Hepatocyte (in vitro differentiated cells): ENCODE results near the gene DNMT1. TPM values are rescaled to one million over a fixed set of nuclear protein-coding genes. Genes with fewer than 3 reads are reported as not detected.

Experiments
- DNase-seq: peaks from one replicate; pipeline ENCODE4 v3.0.0-alpha.2; 2016; ENCODE audit warnings: low spot score
- H2AFZ ChIP-seq: fragments of 200-600 bp; sonication (generic); 2 replicates; pipeline ENCODE4 v1.6.0; 2016; ENCODE audit warnings: antibody characterized with exemption, mild to moderate bottlenecking
- H3K27ac ChIP-seq: fragments of 200-600 bp; sonication (generic); 2 replicates; pipeline ENCODE4 v1.5.1; 2016; ENCODE audit warnings: mild to moderate bottlenecking
- H3K27me3 ChIP-seq: fragments of 200-600 bp; sonication (generic); 2 replicates; pipeline ENCODE4 v1.6.1; 2016
- H3K36me3 ChIP-seq: fragments of 200-600 bp; sonication (generic); replicated peaks from 2 replicates; pipeline ENCODE4 v1.5.1; 2016; ENCODE audit warnings: low read depth; ENCODE audit not compliant: insufficient read depth
- H3K4me1 ChIP-seq: fragments of 200-600 bp; sonication (generic); 2 replicates; pipeline ENCODE4 v1.5.1; 2016; ENCODE audit warnings: mild to moderate bottlenecking, moderate library complexity; ENCODE audit not compliant: insufficient read depth
- H3K4me2 ChIP-seq: fragments of 200-600 bp; sonication (generic); 2 replicates; pipeline ENCODE4 v1.6.0; 2016
- H3K4me3 ChIP-seq: fragments of 200-600 bp; sonication (generic); 2 replicates; pipeline ENCODE4 v1.5.1; 2016; ENCODE audit warnings: mild to moderate bottlenecking
- H3K79me2 ChIP-seq: fragments of 200-600 bp; sonication (generic); 2 replicates; pipeline ENCODE4 v1.6.0; 2017; ENCODE audit warnings: mild to moderate bottlenecking
- H3K9me2 ChIP-seq: fragments of 200-600 bp; sonication (generic); replicated peaks from 2 replicates; pipeline ENCODE4 v1.6.0; 2017; ENCODE audit warnings: mild to moderate bottlenecking; ENCODE audit not compliant: insufficient read depth
- H3K9me3 ChIP-seq: fragments of 200-600 bp; sonication (generic); 2 replicates; pipeline ENCODE4 v1.5.1; 2016; ENCODE audit warnings: low read depth, mild to moderate bottlenecking
- H4K20me1 ChIP-seq: fragments of 200-600 bp; sonication (generic); 2 replicates; pipeline ENCODE4 v1.6.0; 2016; ENCODE audit warnings: mild to moderate bottlenecking; ENCODE audit not compliant: insufficient read depth, poor library complexity, severe bottlenecking
- CTCF ChIP-seq: fragments of 200-600 bp; sonication (generic); IDR thresholded peaks from 2 replicates; pipeline ENCODE4 v1.5.1; 2016; ENCODE audit warnings: antibody characterized with exemption, mild to moderate bottlenecking; ENCODE audit not compliant: poor library complexity
- EZH2 ChIP-seq: fragments of 200-600 bp; sonication (generic); IDR thresholded peaks from 2 replicates; pipeline ENCODE4 v1.6.1; 2016; ENCODE audit warnings: antibody characterized with exemption, mild to moderate bottlenecking, borderline replicate concordance
- EZH2phosphoT487 ChIP-seq: fragments of 200-600 bp; sonication (generic); IDR thresholded peaks from one replicate; pipeline ENCODE4 v1.6.1; 2018; ENCODE audit warnings: antibody characterized with exemption, mild to moderate bottlenecking, low read depth, moderate library complexity; ENCODE audit not compliant: unreplicated experiment, severe bottlenecking
- WGBS: methylation state at CpG from one replicate; pipeline ENCODE4 v1.1.6; 2016; ENCODE audit warnings: low lambda C conversion rate; ENCODE audit errors: missing lambda C conversion rate; 5-methylcytosine and 5-hydroxymethylcytosine counted together
- polyA plus RNA-seq: library from polyadenylated mRNA; unstranded; fragments of >200 nt; fragmentation: Nextera tagmentation; extraction: Ambion mirVana; gene quantifications from 2 replicates; pipeline ENCODE4 v1.2.1, GENCODE V29; 2016
- total RNA-seq: library from RNA; depleted of rRNA; stranded (reverse); fragments of >200 nt; gene quantifications from 2 replicates; pipeline ENCODE4 v1.2.3, GENCODE V29; 2014

Gene DNMT1
- total and polyA plus RNA-seq, 2 experiments from 2014 or later, result 55.2 to 63.5 TPM

GRCh38 chr19:10139952-10140351 lies 54.8 kb downstream of the DNMT1 start:
- Histone ChIP-seq H3K79me2 (no peaks in the 10 kb centered on the region), H3K9me2 (no peaks in the 10 kb centered on the region), H4K20me1 (no peaks in the 10 kb centered on the region), H3K4me3 (no peak overlapping the region), H3K27me3 (no peaks in the 10 kb centered on the region), H3K9me3 (no peaks in the 10 kb centered on the region), H3K4me1 (no peaks in the 10 kb centered on the region), H3K36me3 (no peaks in the 10 kb centered on the region), H3K27ac (no peak overlapping the region), H2AFZ (no peak overlapping the region), H3K4me2 (no peak overlapping the region)
- TF ChIP-seq EZH2phosphoT487 (no peak), CTCF (no peak), EZH2 (no peak)
- WGBS, result 98% methylated on average over 23 of the region's 23 CpGs
- no peak for DNase-seq

DNA sequence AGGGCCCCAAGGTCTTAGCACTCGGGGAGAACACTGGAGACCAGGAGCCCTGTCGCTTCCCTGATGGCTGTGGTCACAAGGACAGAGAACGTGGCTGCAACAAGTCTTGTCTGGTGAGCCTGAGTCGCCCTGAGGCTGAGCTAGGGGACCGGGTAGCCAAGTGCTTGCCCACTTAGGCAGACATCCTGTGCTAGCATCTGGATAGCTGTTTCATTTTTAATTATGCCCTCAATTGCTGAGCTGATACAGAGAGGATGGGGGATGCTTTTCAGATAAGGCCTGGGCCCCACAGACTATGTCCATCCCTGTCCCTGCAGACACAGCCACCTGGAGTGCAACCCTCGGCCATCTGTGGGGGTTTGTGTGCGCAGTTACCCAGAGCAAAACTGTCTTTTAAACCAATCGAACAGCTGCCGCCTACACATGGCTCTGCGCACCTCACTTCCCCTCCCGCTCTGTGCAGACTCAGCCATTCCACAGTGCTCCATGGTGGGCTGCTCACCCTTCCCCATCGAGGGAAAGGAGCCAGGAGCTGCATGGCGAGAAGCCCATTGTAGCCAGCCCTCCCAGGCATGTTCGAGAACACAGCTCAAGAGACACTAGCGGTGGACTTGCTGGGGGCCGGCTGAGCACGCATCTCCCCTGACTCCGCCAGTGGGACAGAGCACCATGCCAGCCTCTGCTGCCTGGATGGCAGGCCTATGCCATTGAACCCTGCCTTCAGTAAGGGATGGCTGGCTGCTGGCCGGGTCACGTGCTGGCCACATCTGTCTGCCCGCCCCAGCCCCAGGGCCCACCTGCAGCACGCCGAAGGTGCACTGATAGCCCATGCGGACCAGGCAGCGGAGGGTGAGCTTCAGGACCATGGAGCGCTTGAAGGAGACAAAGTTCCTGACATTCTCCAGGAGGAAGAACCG lies 55.6 kb downstream of the DNMT1 start:
- WGBS, result 95% methylated on average over 27 of the region's 27 CpGs
- Histone ChIP-seq H3K4me1 (no peaks in the 10 kb centered on the region), H3K36me3 (no peaks in the 10 kb centered on the region), H2AFZ (no peak overlapping the region), H3K27ac (no peak overlapping the region), H4K20me1 (no peaks in the 10 kb centered on the region), H3K9me2 (no peaks in the 10 kb centered on the region), H3K27me3 (no peaks in the 10 kb centered on the region), H3K4me3 (no peak overlapping the region), H3K9me3 (no peaks in the 10 kb centered on the region), H3K79me2 (no peaks in the 10 kb centered on the region), H3K4me2 (no peak overlapping the region)
- TF ChIP-seq EZH2phosphoT487, result no peak
- no peak for TF ChIP-seq CTCF
- no peak for TF ChIP-seq EZH2
- no peak for DNase-seq

- H3K79me2 ChIP-seq, result no peaks in the 10 kb centered on the region
- H3K9me3 ChIP-seq, result no peaks in the 10 kb centered on the region
- no peaks in the 10 kb centered on the region for H3K27me3 ChIP-seq
- H3K4me3 ChIP-seq, result no peak overlapping the region
- H3K4me2 ChIP-seq, result no peak overlapping the region
- no peaks in the 10 kb centered on the region for H4K20me1 ChIP-seq
- no peaks in the 10 kb centered on the region for H3K9me2 ChIP-seq
- no peaks in the 10 kb centered on the region for H3K36me3 ChIP-seq
- H2AFZ ChIP-seq, result no peak overlapping the region
- WGBS, result 95% methylated on average over 38 of the region's 38 CpGs
- no peak for DNase-seq
- no peak overlapping the region for H3K27ac ChIP-seq
- H3K4me1 ChIP-seq, result no peaks in the 10 kb centered on the region
- no peak for TF ChIP-seq EZH2
- TF ChIP-seq CTCF, result no peak
- no peak for TF ChIP-seq EZH2phosphoT487
Measured at GRCh38 chr19:10137751-10138682, 56.7 kb downstream of the DNMT1 start.
